HEK293 (cell line): Measurements from ENCODE around the gene FHIT.

Experiments used
- CTCF ChIP-seq: fragments of 450-650 bp; formaldehyde crosslinking; IDR thresholded peaks from 2 replicates; pipeline ENCODE4 v1.5.1; 2016; ENCODE audit warnings: missing biosample characterization, missing genetic modification characterization
- KLF8 ChIP-seq: fragments of 450-650 bp; formaldehyde crosslinking; IDR thresholded peaks from 2 replicates; pipeline ENCODE4 v1.5.1; 2016; ENCODE audit warnings: missing biosample characterization, missing genetic modification characterization
- TCF7L2 ChIP-seq: IDR thresholded peaks from 2 replicates; pipeline ENCODE4 v1.6.1; 2011; ENCODE audit warnings: low read depth, mild to moderate bottlenecking, inconsistent platforms, low read length, moderate library complexity, borderline replicate concordance
- ZBTB21 ChIP-seq: fragments of 450-650 bp; formaldehyde crosslinking; IDR thresholded peaks from 2 replicates; pipeline ENCODE4 v1.5.1; 2017; ENCODE audit warnings: missing biosample characterization, missing genetic modification characterization
- ZNF423 ChIP-seq: fragments of 450-650 bp; formaldehyde crosslinking; IDR thresholded peaks from 2 replicates; pipeline ENCODE4 v1.5.1; 2016; ENCODE audit warnings: missing biosample characterization, missing genetic modification characterization
- ZNF501 ChIP-seq: fragments of 450-650 bp; formaldehyde crosslinking; IDR thresholded peaks from 2 replicates; pipeline ENCODE4 v1.5.1; 2016; ENCODE audit warnings: missing biosample characterization, missing genetic modification characterization
- ZNF530 ChIP-seq: fragments of 450-650 bp; formaldehyde crosslinking; IDR thresholded peaks from 2 replicates; pipeline ENCODE4 v1.5.1; 2016; ENCODE audit warnings: low read depth, missing biosample characterization, missing genetic modification characterization
- ZNF555 ChIP-seq: fragments of 450-650 bp; formaldehyde crosslinking; conservative IDR thresholded peaks from 2 replicates; pipeline ENCODE4 v1.5.1; 2017; ENCODE audit warnings: missing biosample characterization, mild to moderate bottlenecking, missing genetic modification characterization, inconsistent platforms
- ZNF624 ChIP-seq: fragments of 450-650 bp; formaldehyde crosslinking; IDR thresholded peaks from 2 replicates; pipeline ENCODE4 v1.5.1; 2017; ENCODE audit warnings: missing biosample characterization, missing genetic modification characterization
- TF ChIP-seq, protein P1 (sequence below): IDR thresholded peaks from 2 replicates; pipeline ENCODE4 v1.6.1; 2011; ENCODE audit warnings: mild to moderate bottlenecking, low read depth, low read length, borderline replicate concordance
- TF ChIP-seq, protein P2 (sequence below): fragments of 450-650 bp; formaldehyde crosslinking; IDR thresholded peaks from 2 replicates; pipeline ENCODE4 v1.5.1; 2016; ENCODE audit warnings: missing biosample characterization, missing genetic modification characterization

GRCh38 chr3:60009931-60010478 lies 1241.2 kb downstream of the FHIT start:
- TF ChIP-seq CTCF (tag by site-specific recombination) (no peak), ZNF624 (tag by site-specific recombination) (no peak), TCF7L2 (no peak), KLF8 (tag by site-specific recombination) (no peak), ZNF501 (no peak), ZNF530 (no peak), ZNF423 (no peak), ZNF555 (tag by site-specific recombination) (no peak), ZBTB21 (tag by site-specific recombination) (no peak)
- TF ChIP-seq, protein P1, sequence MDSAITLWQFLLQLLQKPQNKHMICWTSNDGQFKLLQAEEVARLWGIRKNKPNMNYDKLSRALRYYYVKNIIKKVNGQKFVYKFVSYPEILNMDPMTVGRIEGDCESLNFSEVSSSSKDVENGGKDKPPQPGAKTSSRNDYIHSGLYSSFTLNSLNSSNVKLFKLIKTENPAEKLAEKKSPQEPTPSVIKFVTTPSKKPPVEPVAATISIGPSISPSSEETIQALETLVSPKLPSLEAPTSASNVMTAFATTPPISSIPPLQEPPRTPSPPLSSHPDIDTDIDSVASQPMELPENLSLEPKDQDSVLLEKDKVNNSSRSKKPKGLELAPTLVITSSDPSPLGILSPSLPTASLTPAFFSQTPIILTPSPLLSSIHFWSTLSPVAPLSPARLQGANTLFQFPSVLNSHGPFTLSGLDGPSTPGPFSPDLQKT = no peak
- TF ChIP-seq, protein P2, sequence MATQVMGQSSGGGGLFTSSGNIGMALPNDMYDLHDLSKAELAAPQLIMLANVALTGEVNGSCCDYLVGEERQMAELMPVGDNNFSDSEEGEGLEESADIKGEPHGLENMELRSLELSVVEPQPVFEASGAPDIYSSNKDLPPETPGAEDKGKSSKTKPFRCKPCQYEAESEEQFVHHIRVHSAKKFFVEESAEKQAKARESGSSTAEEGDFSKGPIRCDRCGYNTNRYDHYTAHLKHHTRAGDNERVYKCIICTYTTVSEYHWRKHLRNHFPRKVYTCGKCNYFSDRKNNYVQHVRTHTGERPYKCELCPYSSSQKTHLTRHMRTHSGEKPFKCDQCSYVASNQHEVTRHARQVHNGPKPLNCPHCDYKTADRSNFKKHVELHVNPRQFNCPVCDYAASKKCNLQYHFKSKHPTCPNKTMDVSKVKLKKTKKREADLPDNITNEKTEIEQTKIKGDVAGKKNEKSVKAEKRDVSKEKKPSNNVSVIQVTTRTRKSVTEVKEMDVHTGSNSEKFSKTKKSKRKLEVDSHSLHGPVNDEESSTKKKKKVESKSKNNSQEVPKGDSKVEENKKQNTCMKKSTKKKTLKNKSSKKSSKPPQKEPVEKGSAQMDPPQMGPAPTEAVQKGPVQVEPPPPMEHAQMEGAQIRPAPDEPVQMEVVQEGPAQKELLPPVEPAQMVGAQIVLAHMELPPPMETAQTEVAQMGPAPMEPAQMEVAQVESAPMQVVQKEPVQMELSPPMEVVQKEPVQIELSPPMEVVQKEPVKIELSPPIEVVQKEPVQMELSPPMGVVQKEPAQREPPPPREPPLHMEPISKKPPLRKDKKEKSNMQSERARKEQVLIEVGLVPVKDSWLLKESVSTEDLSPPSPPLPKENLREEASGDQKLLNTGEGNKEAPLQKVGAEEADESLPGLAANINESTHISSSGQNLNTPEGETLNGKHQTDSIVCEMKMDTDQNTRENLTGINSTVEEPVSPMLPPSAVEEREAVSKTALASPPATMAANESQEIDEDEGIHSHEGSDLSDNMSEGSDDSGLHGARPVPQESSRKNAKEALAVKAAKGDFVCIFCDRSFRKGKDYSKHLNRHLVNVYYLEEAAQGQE (tag by site-specific recombination) = no peak
